Breast epithelium (tissue), 3 donors: ENCODE data around the gene CD99L2.

Experiments used
- CTCF ChIP-seq, 3 donors: fragments of 450-650 bp; IDR thresholded peaks; one replicate each; pipeline ENCODE4 v1.5.1; 2016 to 2017; ENCODE audit warnings: antibody characterized with exemption in 3 of 3, mild to moderate bottlenecking in 3 of 3, moderate library complexity in 3 of 3
- POLR2AphosphoS5 ChIP-seq, 3 donors: sonication (generic); formaldehyde crosslinking; IDR thresholded peaks; one replicate each; pipeline ENCODE4 v1.6.1; 2017; ENCODE audit warnings: antibody characterized with exemption in 3 of 3

GRCh38 chrX:150813922-150814321 is 84.5 kb downstream of the CD99L2 start:
- TF ChIP-seq CTCF (IDR thresholded peaks at IDR 0.05), result no peak
- no peak for TF ChIP-seq POLR2AphosphoS5 (IDR thresholded peaks at IDR 0.05)
